Measurements from ENCODE around the gene ZNF583. TPM values are rescaled to one million over a fixed set of nuclear protein-coding genes. Genes with fewer than 3 reads are reported as not detected.

Gene ZNF583
- total RNA-seq, 3 donors from 2014 or later: 3.4 to 5.0 (median 4.7) TPM

DNA sequence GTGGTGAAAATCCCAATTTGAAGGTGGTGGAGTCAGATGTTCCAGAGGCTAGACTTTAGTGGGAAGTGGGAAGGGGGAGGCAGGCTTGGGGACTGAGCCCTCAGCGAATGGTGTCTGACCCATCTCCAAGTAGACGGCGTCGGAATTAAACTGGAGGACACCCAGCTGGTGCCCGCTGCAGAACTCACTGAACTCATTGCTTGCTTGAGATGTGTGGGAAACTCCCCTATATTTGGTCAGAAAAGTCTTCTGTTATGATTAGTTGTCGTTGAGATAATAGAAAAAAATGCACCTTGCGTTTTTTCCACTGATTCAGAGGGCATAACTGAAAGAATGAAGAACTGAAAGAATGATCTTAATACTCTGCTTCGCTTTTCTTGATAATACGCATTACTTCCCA is 871 bp upstream of the ZNF583 start:
- H3K27me3 Mint-ChIP-seq (ENCODE audit: low read depth): no peaks in the 10 kb centered on the region
- peaks cover 58% of the 10 kb centered on the region for H3K36me3 Mint-ChIP-seq (ENCODE audit: insufficient read depth)
- peak; percentile 22 to 34 for ATAC-seq
- DNase-seq: no peak
- peak overlapping the region; percentile 87 for H3K4me3 Mint-ChIP-seq
- peaks cover 29% of the 10 kb centered on the region for H3K4me1 Mint-ChIP-seq (ENCODE audit: low read depth)
- H3K9me3 Mint-ChIP-seq: peaks cover 56% of the 10 kb centered on the region

DNA sequence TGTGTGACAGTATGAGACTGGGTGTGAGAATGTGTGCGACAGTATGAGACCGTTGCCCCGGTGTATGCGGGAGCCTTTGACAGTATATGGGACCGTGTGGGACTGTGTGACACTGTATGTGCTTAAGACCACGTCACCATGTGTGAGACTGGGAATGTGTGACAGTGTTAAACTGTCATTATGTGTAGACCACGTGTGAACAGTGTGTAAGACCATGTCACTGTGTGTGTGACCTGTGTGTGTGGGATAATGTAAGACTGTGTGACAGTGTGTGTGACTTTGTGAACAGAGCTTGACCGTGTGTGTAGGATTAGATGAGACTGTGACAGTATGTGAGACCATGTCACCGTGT is 549 bp downstream of the ZNF583 start:
- H3K4me1 Mint-ChIP-seq (ENCODE audit: low read depth): peaks cover 29% of the 10 kb centered on the region
- ATAC-seq (peak in 1 of 2 donors; percentile 2), DNase-seq (no peak)
- H3K9me3 Mint-ChIP-seq: peaks cover 52% of the 10 kb centered on the region
- no peaks in the 10 kb centered on the region for H3K27me3 Mint-ChIP-seq (ENCODE audit: low read depth)
- peaks cover 58% of the 10 kb centered on the region for H3K36me3 Mint-ChIP-seq (ENCODE audit: insufficient read depth)
- peak overlapping the region; percentile 87 for H3K4me3 Mint-ChIP-seq

GRCh38 chr19:56405062-56405461 is 930 bp downstream of the ZNF583 start:
- Mint-ChIP-seq H3K4me1 (ENCODE audit: low read depth) (peaks cover 29% of the 10 kb centered on the region), H3K4me3 (peak overlapping the region; percentile 87), H3K36me3 (ENCODE audit: insufficient read depth) (peaks cover 58% of the 10 kb centered on the region), H3K27me3 (ENCODE audit: low read depth) (no peaks in the 10 kb centered on the region), H3K9me3 (peaks cover 55% of the 10 kb centered on the region)
- ATAC-seq: no peak
- no peak for DNase-seq

DNA sequence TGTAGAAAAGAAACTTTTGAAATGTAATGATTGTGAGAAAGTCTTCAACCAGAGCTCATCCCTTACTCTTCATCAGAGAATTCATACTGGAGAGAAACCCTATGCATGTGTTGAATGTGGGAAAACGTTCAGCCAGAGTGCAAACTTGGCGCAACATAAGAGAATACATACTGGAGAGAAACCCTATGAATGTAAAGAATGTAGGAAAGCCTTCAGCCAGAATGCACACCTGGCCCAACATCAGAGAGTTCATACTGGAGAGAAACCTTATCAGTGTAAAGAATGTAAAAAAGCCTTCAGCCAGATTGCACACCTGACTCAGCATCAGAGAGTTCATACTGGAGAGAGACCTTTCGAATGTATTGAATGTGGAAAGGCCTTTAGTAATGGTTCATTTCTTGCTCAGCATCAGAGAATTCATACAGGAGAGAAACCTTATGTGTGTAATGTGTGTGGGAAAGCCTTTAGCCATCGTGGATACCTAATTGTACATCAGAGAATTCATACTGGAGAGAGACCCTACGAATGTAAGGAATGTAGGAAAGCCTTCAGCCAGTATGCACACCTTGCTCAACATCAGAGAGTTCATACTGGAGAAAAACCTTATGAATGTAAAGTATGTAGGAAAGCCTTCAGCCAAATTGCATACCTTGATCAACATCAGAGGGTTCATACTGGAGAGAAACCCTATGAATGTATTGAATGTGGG is 19.3 kb downstream of the ZNF583 start:
- H3K9me3 Mint-ChIP-seq: peaks cover 71% of the 10 kb centered on the region

DNA sequence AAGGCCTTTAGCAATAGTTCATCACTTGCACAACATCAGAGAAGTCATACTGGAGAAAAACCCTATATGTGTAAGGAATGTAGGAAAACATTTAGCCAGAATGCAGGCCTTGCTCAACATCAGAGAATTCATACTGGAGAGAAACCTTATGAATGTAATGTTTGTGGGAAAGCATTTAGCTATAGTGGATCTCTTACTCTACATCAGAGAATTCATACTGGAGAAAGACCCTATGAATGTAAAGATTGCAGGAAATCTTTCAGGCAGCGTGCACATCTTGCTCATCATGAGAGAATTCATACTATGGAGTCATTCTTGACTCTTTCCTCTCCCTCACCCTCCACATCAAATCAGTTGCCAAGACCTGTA is 19.8 kb downstream of the ZNF583 start:
- no peaks in the 10 kb centered on the region for H3K4me1 Mint-ChIP-seq (ENCODE audit: low read depth)
- ATAC-seq (no peak), DNase-seq (no peak)
- H3K4me3 Mint-ChIP-seq: no peak overlapping the region
- no peaks in the 10 kb centered on the region for H3K27me3 Mint-ChIP-seq (ENCODE audit: low read depth)
- peaks cover 66% of the 10 kb centered on the region for H3K9me3 Mint-ChIP-seq
- peaks cover 57% of the 10 kb centered on the region for H3K36me3 Mint-ChIP-seq (ENCODE audit: insufficient read depth)

More for the DNA sequence above, 19.3 kb downstream of the ZNF583 start:
- Mint-ChIP-seq H3K27me3 (ENCODE audit: low read depth) (no peaks in the 10 kb centered on the region), H3K4me3 (no peak overlapping the region), H3K4me1 (ENCODE audit: low read depth) (no peaks in the 10 kb centered on the region), H3K36me3 (ENCODE audit: insufficient read depth) (peaks cover 61% of the 10 kb centered on the region)
- ATAC-seq (no peak), DNase-seq (no peak)

DNA sequence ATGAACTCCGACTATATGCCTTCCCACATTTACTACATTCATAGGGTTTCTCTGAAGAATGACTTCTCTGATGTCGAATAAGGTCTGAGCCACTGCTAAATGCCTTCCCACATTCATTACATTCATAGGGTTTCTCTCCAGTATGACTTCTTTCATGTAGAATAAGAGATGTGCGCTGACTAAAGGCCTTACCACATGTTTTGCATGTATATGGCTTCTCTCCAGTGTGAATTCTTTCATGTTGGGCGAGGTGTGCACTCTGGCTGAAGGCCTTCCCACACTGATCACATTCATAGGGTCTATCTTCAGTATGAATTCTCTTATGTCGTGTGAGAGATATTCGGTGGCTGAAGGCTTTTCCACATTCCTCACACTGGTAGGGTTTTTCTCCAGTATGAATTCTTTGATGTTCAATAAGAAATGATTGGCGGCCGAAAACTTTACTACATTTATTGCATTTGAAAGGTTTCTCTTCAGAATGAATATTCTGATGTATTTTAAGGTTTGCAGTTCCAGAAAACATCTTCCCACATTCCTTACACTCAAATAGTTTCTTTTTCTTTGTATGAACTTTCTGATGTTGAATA is 37.2 kb downstream of the ZNF583 start:
- Mint-ChIP-seq H3K27me3 (ENCODE audit: low read depth) (no peaks in the 10 kb centered on the region), H3K4me3 (no peak overlapping the region), H3K36me3 (ENCODE audit: insufficient read depth) (peaks cover 9% of the 10 kb centered on the region), H3K9me3 (peaks cover 57% of the 10 kb centered on the region), H3K4me1 (ENCODE audit: low read depth) (no peaks in the 10 kb centered on the region)
- ATAC-seq: no peak
- no peak for DNase-seq

DNA sequence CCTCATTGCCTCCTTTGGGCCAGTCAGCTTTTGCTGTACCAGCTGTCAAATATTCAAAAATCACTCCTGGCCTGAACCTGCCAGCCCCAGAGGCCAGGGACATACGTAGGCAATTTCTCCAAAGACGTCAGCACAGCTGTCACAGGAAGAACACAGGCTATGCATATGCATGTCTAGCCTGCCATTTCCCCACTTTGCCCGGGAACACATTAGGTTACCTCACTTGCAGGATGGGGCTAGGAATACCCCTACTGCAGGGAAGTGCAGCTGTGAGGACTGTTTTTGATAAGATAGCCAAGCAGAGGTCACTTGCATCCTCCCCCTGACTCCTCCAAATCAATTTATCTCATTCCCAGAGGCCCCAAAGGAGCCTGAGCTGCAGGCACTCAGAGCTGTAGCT is 70.2 kb downstream of the ZNF583 start:
- Mint-ChIP-seq H3K9me3 (peaks cover 58% of the 10 kb centered on the region), H3K36me3 (ENCODE audit: insufficient read depth) (peaks cover 11% of the 10 kb centered on the region), H3K27me3 (ENCODE audit: low read depth) (peaks cover 32% of the 10 kb centered on the region), H3K4me3 (no peak overlapping the region), H3K4me1 (ENCODE audit: low read depth) (peaks cover 15% of the 10 kb centered on the region)
- ATAC-seq (no peak), DNase-seq (no peak)

DNA sequence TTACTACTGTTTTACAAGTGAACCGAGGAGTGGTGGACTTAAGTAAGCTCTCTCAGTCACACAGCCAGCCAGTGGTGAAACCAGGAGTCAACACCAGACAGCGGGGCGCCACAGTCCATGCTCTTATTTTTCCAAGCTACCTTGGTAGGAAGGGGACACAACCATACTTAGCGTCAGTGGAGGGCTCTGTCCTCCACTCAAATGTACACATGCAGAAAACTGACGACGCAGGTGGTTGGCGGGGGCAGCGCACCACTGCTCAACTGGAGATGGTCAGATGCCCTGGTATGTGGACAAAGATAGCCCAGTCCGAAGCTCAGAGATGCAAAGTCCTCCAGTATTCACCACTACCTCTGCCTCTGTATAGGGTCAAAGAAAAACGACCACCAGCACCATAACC is 72.0 kb downstream of the ZNF583 start:
- no peak overlapping the region for H3K4me3 Mint-ChIP-seq
- H3K9me3 Mint-ChIP-seq: peaks cover 59% of the 10 kb centered on the region
- H3K27me3 Mint-ChIP-seq (ENCODE audit: low read depth): peaks cover 33% of the 10 kb centered on the region
- peaks cover 11% of the 10 kb centered on the region for H3K36me3 Mint-ChIP-seq (ENCODE audit: insufficient read depth)
- H3K4me1 Mint-ChIP-seq (ENCODE audit: low read depth): peaks cover 15% of the 10 kb centered on the region
- ATAC-seq (no peak), DNase-seq (no peak)

Other genes starting within 250 kb of the ZNF583 start
- gene GALP, start 228.3 kb upstream of the ZNF583 start, total RNA-seq: not detected
- gene ZSCAN5B, start 206.5 kb upstream of the ZNF583 start, total RNA-seq: not detected
- gene ZSCAN5C, start 202.1 kb upstream of the ZNF583 start, total RNA-seq: not detected
- under 1 TPM; 0.46 to 0.98 (median 0.91) TPM for gene EDDM13, start 131.6 kb upstream of the ZNF583 start, total RNA-seq
- 10 to 100 TPM in 2 of 3 donors, 1 to 10 TPM in 1; 9.6 to 14.7 (median 13.6) TPM for gene ZSCAN5A, start 89.5 kb upstream of the ZNF583 start, total RNA-seq
- gene ZNF582, start 10.8 kb upstream of the ZNF583 start, total RNA-seq: 1 to 10 TPM; 1.7 to 1.9 (median 1.9) TPM
- 1 to 10 TPM in 1 of 3 donors, under 1 TPM in 2; 0.82 to 1.7 (median 0.92) TPM for gene ZNF667, start 73.0 kb downstream of the ZNF583 start, total RNA-seq
- gene ZNF471, start 103.5 kb downstream of the ZNF583 start, total RNA-seq: under 1 TPM; 0.23 to 0.40 (median 0.33) TPM
- 1 to 10 TPM; 1.1 to 2.3 (median 1.4) TPM for gene ZFP28, start 134.6 kb downstream of the ZNF583 start, total RNA-seq
- gene ZNF470, start 163.1 kb downstream of the ZNF583 start, total RNA-seq: 1 to 10 TPM; 1.4 to 1.8 (median 1.7) TPM
- gene ZNF71, start 191.0 kb downstream of the ZNF583 start, total RNA-seq: 1 to 10 TPM; 6.3 to 7.1 (median 6.4) TPM
- gene SMIM17, start 238.8 kb downstream of the ZNF583 start, total RNA-seq: not detected